ENCODE data around the gene C11orf65.

Gene C11orf65

DNA sequence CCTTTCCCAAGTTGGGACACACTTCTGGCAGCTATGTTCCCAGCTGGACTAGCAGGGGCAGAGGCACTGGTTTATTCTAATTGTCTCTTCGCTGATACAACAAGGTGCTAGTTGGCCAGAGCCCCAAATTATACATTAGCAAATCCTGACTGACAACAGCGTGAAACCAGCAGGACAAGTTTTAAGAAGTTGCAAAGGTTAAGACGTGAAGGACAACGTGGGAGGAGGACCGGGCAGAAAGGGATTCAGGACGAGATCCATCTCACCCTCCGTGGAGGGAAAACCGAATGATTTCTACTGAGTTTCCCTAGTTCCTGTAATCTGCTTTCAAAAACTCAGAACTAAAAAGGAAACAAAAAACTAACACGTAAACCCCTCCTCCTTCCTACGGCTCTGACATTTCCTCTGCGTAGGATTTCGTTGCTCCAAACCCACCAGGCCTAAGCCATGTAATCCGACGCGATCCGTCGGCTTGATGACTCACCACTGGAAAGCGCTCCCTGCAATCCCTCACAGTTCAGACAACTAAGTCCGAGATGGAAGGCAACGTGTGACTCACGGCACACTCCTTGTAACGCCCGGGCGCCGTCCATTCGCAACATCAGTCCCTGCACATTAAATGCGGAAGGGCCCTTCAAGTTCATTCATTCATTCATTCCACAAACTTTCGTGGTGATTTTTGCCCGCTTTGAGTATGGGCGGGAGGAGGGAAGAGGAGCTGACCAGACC, 30.2 kb upstream of the C11orf65 start:
- DNase-seq (ENCODE audit: extremely low spot score) = peak; percentile 85
- TF ChIP-seq SP1 (IDR thresholded peaks at IDR 0.05) (no peak), TARDBP (IDR thresholded peaks at IDR 0.05) (no peak), FOXM1 (IDR thresholded peaks at IDR 0.05; ENCODE audit: borderline replicate concordance) (no peak), HDGF (IDR thresholded peaks at IDR 0.05; ENCODE audit: borderline replicate concordance) (no peak), SUZ12 (IDR thresholded peaks at IDR 0.05) (no peak), FOXK2 (IDR thresholded peaks at IDR 0.05) (no peak), ELF4 (IDR thresholded peaks at IDR 0.05) (peak; percentile 46; the same call in 1 of the 2 replicates), LEF1 (IDR thresholded peaks at IDR 0.05; ENCODE audit: borderline replicate concordance) (no peak), ZNF384 (IDR thresholded peaks at IDR 0.05) (no peak), FOXA1 (IDR thresholded peaks at IDR 0.05) (no peak), CTBP1 (IDR thresholded peaks at IDR 0.05; ENCODE audit: borderline replicate concordance) (no peak), ARNT (IDR thresholded peaks at IDR 0.05) (no peak), PKNOX1 (IDR thresholded peaks at IDR 0.05) (peak; percentile 62), L3MBTL2 (conservative IDR thresholded peaks at IDR 0.05) (peak; percentile 74)
- ChIA-PET POLR2A (interaction anchor here (0.6 to 1.6 kb wide), 9 partner anchors 22 to 120 kb away, joined by 3 to 8 read pairs (median 3); partner anchors contain the start of gene C11orf65), CTCF (no interaction called here)

DNA sequence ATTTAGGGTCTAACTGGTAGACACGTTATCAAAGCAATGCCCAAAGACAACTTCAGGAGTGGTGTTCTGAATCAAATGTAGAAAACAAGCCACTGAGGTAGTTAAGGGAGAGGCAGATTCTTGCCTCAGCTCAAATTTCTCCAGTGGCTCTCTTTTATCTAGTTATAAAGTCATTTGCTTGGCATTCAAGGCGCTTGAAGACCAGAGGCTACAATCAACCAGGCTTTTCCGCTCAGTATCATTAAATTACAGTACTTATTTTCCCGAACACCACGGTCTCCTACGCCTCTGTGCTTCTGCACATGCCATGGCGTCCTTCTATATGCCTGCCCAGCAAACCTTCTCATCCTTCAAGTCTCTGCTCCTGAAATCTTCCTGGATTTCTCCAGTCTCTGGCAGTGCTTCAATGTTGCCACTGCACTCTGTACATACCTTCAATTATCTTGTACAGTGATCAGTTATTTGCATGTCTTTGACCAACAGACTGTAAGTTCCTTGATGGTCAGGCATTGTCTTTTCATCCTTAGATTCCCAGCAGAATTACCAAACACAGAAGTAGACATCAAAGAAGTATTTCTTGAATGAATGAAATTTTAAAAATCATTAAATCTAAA, 29.4 kb upstream of the C11orf65 start:
- no peak for DNase-seq (ENCODE audit: extremely low spot score)
- ChIA-PET CTCF (no interaction called here), POLR2A (interaction anchor here (1.2 to 1.5 kb wide), 2 partner anchors 29 to 30 kb away, joined by 3 to 4 read pairs; partner anchors contain the start of gene C11orf65)
- TF ChIP-seq SUZ12 (IDR thresholded peaks at IDR 0.05) (no peak), BHLHE40 (IDR thresholded peaks at IDR 0.05; ENCODE audit: borderline replicate concordance) (no peak), PKNOX1 (IDR thresholded peaks at IDR 0.05) (no peak), ZNF384 (IDR thresholded peaks at IDR 0.05) (no peak), L3MBTL2 (conservative IDR thresholded peaks at IDR 0.05) (no peak; the same call in 1 of the 2 replicates), ARNT (IDR thresholded peaks at IDR 0.05) (no peak), FOXA1 (IDR thresholded peaks at IDR 0.05) (no peak), NFRKB (IDR thresholded peaks at IDR 0.05) (no peak), ELF4 (IDR thresholded peaks at IDR 0.05) (no peak), LEF1 (IDR thresholded peaks at IDR 0.05; ENCODE audit: borderline replicate concordance) (no peak)

GRCh38 chr11:108495326-108495725, 28.0 kb upstream of the C11orf65 start:
- CTCF ChIA-PET = no interaction called here
- POLR2A ChIA-PET = no interaction called here
- DNase-seq (ENCODE audit: extremely low spot score) = no peak
- TF ChIP-seq NFRKB (IDR thresholded peaks at IDR 0.05) = no peak
- TF ChIP-seq FOXA1 (IDR thresholded peaks at IDR 0.05) = no peak
- no peak for TF ChIP-seq ELF4 (IDR thresholded peaks at IDR 0.05)
- no peak for TF ChIP-seq BHLHE40 (IDR thresholded peaks at IDR 0.05; ENCODE audit: borderline replicate concordance)
- TF ChIP-seq L3MBTL2 (conservative IDR thresholded peaks at IDR 0.05) = no peak
- TF ChIP-seq TARDBP (IDR thresholded peaks at IDR 0.05) = no peak
- TF ChIP-seq LEF1 (IDR thresholded peaks at IDR 0.05; ENCODE audit: borderline replicate concordance) = no peak
- TF ChIP-seq FOXK2 (IDR thresholded peaks at IDR 0.05) = no peak
- no peak for TF ChIP-seq FOXM1 (IDR thresholded peaks at IDR 0.05; ENCODE audit: borderline replicate concordance)
- no peak for TF ChIP-seq SP1 (IDR thresholded peaks at IDR 0.05)
- no peak for TF ChIP-seq PKNOX1 (IDR thresholded peaks at IDR 0.05)

GRCh38 chr11:108494182-108494581, 26.9 kb upstream of the C11orf65 start:
- TF ChIP-seq ZNF384 (IDR thresholded peaks at IDR 0.05) = no peak
- no peak for TF ChIP-seq ELF4 (IDR thresholded peaks at IDR 0.05)
- no peak for TF ChIP-seq FOXK2 (IDR thresholded peaks at IDR 0.05)
- no peak for TF ChIP-seq SP1 (IDR thresholded peaks at IDR 0.05)
- no peak for TF ChIP-seq TARDBP (IDR thresholded peaks at IDR 0.05)
- TF ChIP-seq L3MBTL2 (conservative IDR thresholded peaks at IDR 0.05) = no peak
- no peak for TF ChIP-seq HDGF (IDR thresholded peaks at IDR 0.05; ENCODE audit: borderline replicate concordance)
- CTCF ChIA-PET = no interaction called here
- POLR2A ChIA-PET = interaction anchor here (0.9 kb wide), 1 partner anchor 27 kb away, joined by 3 read pairs; the partner anchor contains the start of gene C11orf65
- DNase-seq (ENCODE audit: extremely low spot score) = no peak

DNA sequence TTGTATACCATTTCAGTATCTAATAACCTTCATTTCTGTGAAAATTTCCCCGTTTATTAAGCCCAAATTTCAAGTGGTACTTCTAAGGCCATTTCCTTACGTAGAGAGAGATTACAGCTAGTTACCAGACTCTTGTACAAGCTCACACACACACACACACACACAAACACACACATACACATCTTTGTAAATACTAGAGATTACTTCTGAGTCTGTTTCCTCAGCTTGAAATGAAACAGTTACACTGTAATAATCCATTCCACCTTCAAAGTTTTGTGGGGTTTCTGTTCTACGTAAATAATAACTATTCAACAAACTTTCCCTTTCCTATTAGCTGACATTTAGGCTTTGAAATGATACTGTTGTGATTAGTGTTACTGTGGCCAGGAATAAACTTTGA, 24.6 kb upstream of the C11orf65 start:
- DNase-seq (ENCODE audit: extremely low spot score) = no peak
- ChIA-PET CTCF (interaction anchor here (0.5 kb wide), 1 partner anchor 319 kb away, joined by 3 read pairs; no protein-coding TSS in a partner anchor), POLR2A (no interaction called here)
- TF ChIP-seq FOXK2 (IDR thresholded peaks at IDR 0.05) = no peak

DNA sequence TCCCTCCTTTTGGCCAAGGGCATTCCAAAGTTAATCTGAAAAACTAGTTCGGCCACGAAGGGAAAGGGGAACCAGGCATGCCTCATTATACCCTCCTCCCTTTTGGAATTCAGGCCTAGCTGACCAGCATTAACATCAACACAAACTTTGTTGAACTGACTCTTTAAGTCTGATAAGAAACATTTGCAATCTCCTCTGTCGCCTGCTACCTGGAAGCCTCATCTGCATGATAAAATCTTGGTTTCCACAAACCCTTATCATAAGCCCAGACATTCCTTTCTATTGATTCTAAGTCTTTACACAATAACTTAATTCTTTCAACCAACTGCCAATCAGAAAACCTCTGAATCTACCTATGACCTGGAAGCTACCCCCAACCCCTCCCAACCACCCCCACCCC, 19.5 kb upstream of the C11orf65 start:
- CTCF ChIA-PET = interaction anchor here (0.7 kb wide), 1 partner anchor 326 kb away, joined by 3 read pairs; no protein-coding TSS in a partner anchor

More for the DNA sequence above, 19.5 kb upstream of the C11orf65 start:
- DNase-seq (ENCODE audit: extremely low spot score) = no peak
- POLR2A ChIA-PET = no interaction called here
- no peak for TF ChIP-seq NFRKB (IDR thresholded peaks at IDR 0.05)
